ENCODE measurements around the gene SREBF2. TPM values are rescaled to one million over a fixed set of nuclear protein-coding genes. Genes with fewer than 3 reads are reported as not detected.

SREBF2 gene
- total and polyA plus RNA-seq, 2 of the 13 experiments (the other 11 are each of a cell fraction or from before 2014, with no cell fraction given) = 53.8 to 72.6 TPM

- TF ChIP-seq AHDC1 (CRISPR knock-in tag; IDR thresholded peaks at IDR 0.05; ENCODE audit: borderline replicate concordance) (no peak; the same call in 1 of the 2 replicates), ZNF350 (CRISPR knock-in tag; IDR thresholded peaks at IDR 0.05; ENCODE audit: borderline replicate concordance, low read depth) (peak; percentile 70), ZBED4 (CRISPR knock-in tag; IDR thresholded peaks at IDR 0.05; ENCODE audit: borderline replicate concordance) (no peak; the same call in 1 of the 2 replicates), ASH2L (IDR thresholded peaks at IDR 0.05; ENCODE audit: insufficient read length, low read depth, low read length) (peak; percentile 69), PHF5A (CRISPR knock-in tag; IDR thresholded peaks at IDR 0.05; ENCODE audit: low read depth, unreplicated experiment) (peak; percentile 46), ZNF326 (CRISPR knock-in tag; IDR thresholded peaks at IDR 0.05; ENCODE audit: borderline replicate concordance) (no peak), IRX3 (CRISPR knock-in tag; IDR thresholded peaks at IDR 0.05; ENCODE audit: borderline replicate concordance, low read depth) (no peak), MZF1 (CRISPR knock-in tag; IDR thresholded peaks at IDR 0.05; ENCODE audit: borderline replicate concordance) (no peak), EEA1 (CRISPR knock-in tag; IDR thresholded peaks at IDR 0.05; ENCODE audit: borderline replicate concordance) (no peak; the same call in 1 of the 2 replicates), ZNF709 (CRISPR knock-in tag; IDR thresholded peaks at IDR 0.05) (peak; percentile 87), ZNF468 (CRISPR knock-in tag; IDR thresholded peaks at IDR 0.05) (no peak), HMG20B (CRISPR knock-in tag; conservative IDR thresholded peaks at IDR 0.05) (no peak), ZNF530 (CRISPR knock-in tag; IDR thresholded peaks at IDR 0.05; ENCODE audit: low read depth) (no peak), ZNF292 (CRISPR knock-in tag; IDR thresholded peaks at IDR 0.05; ENCODE audit: borderline replicate concordance, low read depth) (peak; percentile 81), NFATC3 (CRISPR knock-in tag; IDR thresholded peaks at IDR 0.05) (no peak), GMEB2 (CRISPR knock-in tag; IDR thresholded peaks at IDR 0.05; ENCODE audit: low read depth) (peak; percentile 26; the same call in 1 of the 2 replicates), ZNF24 (IDR thresholded peaks at IDR 0.05) (no peak)
These were observed 32.4 kb upstream of the SREBF2 start, which contains the start of gene CCDC134 (continued) for GRCh38 chr22:41800348-41801146.

Data from HepG2 (cell line).